A549 (cell line): Measurements from ENCODE around the gene PGF.

Source experiments
- CHD2 ChIP-seq: fragments of 150-350 bp; IDR thresholded peaks from 2 replicates; pipeline ENCODE4 v1.6.1; 2014; ENCODE audit warnings: low read length; ENCODE audit not compliant: partially characterized antibody
- KDM1A ChIP-seq: fragments of 200-600 bp; sonication (generic); IDR thresholded peaks from 2 replicates; pipeline ENCODE4 v1.6.1; 2016; ENCODE audit warnings: low read depth, mild to moderate bottlenecking
- KDM5A ChIP-seq: fragments of 200-600 bp; sonication (generic); IDR thresholded peaks from 2 replicates; pipeline ENCODE4 v1.6.1; 2016; ENCODE audit warnings: antibody characterized with exemption, mild to moderate bottlenecking
- POLR2A ChIP-seq: IDR thresholded peaks from 2 replicates; pipeline ENCODE4 v1.6.1; 2012; ENCODE audit warnings: mild to moderate bottlenecking, low read length
- POLR2AphosphoS2 ChIP-seq: conservative IDR thresholded peaks from 2 replicates; pipeline ENCODE4 v1.6.1; 2012; ENCODE audit warnings: low read length, improper control_type of control experiment, inconsistent platforms
- RFX5 ChIP-seq: fragments of 450-650 bp; IDR thresholded peaks from 2 replicates; pipeline ENCODE4 v1.7.1; 2014; ENCODE audit warnings: antibody characterized with exemption, mild to moderate bottlenecking, moderate library complexity
- TP53 ChIP-seq: fragments of 250-450 bp; sonication (Bioruptor Pico); IDR thresholded peaks from 2 replicates; pipeline ENCODE4 v1.5.0; 2021; ENCODE audit warnings: mild to moderate bottlenecking, moderate library complexity
- TF ChIP-seq, protein P1 (sequence below): fragments of 250-450 bp; sonication (Bioruptor Pico); IDR thresholded peaks from 2 replicates; pipeline ENCODE4 v1.5.0; 2021; ENCODE audit warnings: mild to moderate bottlenecking, moderate library complexity, borderline replicate concordance
- TF ChIP-seq, protein P2 (sequence below): fragments of 150-350 bp; IDR thresholded peaks from 2 replicates; pipeline ENCODE4 v1.6.1; 2014; ENCODE audit warnings: low read depth, mild to moderate bottlenecking, low read length
- TF ChIP-seq, protein P3 (sequence below): fragments of >200 bp; sonication (Bioruptor Twin); formaldehyde crosslinking; IDR thresholded peaks from 3 replicates; pipeline ENCODE4 v1.5.1; 2016
- TF ChIP-seq, protein P4 (sequence below): fragments of 450-650 bp; IDR thresholded peaks from 2 replicates; pipeline ENCODE4 v1.6.1; 2014; ENCODE audit warnings: antibody characterized with exemption
- TF ChIP-seq, protein P5 (sequence below): fragments of 200-600 bp; sonication (generic); IDR thresholded peaks from 2 replicates; pipeline ENCODE4 v1.6.1; 2016; ENCODE audit warnings: antibody characterized with exemption, mild to moderate bottlenecking, moderate library complexity

DNA sequence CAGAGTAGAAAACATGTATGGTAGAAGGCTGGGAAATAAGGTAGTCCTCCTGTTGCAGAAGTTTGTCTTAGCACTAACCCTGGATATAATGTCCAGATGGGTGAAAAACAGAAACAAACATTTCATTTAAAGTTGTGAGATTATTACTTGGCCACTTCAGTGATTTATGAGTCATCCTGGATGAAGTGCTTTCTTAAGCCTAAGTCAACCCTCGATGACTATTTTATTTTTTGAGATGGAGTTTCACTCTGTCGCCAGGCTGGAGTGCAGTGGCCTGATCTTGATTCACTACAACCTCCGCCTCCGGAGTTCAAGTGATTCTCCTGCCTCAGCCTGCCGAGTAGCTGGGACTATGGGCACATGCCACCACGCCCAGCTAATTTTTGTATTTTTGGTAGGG lies 63.5 kb downstream of the PGF start:
- TF ChIP-seq, protein P1, sequence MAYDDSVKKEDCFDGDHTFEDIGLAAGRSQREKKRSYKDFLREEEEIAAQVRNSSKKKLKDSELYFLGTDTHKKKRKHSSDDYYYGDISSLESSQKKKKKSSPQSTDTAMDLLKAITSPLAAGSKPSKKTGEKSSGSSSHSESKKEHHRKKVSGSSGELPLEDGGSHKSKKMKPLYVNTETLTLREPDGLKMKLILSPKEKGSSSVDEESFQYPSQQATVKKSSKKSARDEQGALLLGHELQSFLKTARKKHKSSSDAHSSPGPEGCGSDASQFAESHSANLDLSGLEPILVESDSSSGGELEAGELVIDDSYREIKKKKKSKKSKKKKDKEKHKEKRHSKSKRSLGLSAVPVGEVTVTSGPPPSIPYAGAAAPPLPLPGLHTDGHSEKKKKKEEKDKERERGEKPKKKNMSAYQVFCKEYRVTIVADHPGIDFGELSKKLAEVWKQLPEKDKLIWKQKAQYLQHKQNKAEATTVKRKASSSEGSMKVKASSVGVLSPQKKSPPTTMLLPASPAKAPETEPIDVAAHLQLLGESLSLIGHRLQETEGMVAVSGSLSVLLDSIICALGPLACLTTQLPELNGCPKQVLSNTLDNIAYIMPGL (CRISPR knock-in tag): no peak
- TF ChIP-seq POLR2A (no peak), CHD2 (no peak), TP53 (CRISPR knock-in tag) (no peak), POLR2AphosphoS2 (no peak), RFX5 (no peak), KDM1A (no peak), KDM5A (no peak)
- TF ChIP-seq, protein P2, sequence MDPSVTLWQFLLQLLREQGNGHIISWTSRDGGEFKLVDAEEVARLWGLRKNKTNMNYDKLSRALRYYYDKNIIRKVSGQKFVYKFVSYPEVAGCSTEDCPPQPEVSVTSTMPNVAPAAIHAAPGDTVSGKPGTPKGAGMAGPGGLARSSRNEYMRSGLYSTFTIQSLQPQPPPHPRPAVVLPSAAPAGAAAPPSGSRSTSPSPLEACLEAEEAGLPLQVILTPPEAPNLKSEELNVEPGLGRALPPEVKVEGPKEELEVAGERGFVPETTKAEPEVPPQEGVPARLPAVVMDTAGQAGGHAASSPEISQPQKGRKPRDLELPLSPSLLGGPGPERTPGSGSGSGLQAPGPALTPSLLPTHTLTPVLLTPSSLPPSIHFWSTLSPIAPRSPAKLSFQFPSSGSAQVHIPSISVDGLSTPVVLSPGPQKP: no peak
- TF ChIP-seq, protein P3, sequence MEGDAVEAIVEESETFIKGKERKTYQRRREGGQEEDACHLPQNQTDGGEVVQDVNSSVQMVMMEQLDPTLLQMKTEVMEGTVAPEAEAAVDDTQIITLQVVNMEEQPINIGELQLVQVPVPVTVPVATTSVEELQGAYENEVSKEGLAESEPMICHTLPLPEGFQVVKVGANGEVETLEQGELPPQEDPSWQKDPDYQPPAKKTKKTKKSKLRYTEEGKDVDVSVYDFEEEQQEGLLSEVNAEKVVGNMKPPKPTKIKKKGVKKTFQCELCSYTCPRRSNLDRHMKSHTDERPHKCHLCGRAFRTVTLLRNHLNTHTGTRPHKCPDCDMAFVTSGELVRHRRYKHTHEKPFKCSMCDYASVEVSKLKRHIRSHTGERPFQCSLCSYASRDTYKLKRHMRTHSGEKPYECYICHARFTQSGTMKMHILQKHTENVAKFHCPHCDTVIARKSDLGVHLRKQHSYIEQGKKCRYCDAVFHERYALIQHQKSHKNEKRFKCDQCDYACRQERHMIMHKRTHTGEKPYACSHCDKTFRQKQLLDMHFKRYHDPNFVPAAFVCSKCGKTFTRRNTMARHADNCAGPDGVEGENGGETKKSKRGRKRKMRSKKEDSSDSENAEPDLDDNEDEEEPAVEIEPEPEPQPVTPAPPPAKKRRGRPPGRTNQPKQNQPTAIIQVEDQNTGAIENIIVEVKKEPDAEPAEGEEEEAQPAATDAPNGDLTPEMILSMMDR: no peak
- TF ChIP-seq, protein P4, sequence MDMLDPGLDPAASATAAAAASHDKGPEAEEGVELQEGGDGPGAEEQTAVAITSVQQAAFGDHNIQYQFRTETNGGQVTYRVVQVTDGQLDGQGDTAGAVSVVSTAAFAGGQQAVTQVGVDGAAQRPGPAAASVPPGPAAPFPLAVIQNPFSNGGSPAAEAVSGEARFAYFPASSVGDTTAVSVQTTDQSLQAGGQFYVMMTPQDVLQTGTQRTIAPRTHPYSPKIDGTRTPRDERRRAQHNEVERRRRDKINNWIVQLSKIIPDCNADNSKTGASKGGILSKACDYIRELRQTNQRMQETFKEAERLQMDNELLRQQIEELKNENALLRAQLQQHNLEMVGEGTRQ: no peak
- TF ChIP-seq, protein P5, sequence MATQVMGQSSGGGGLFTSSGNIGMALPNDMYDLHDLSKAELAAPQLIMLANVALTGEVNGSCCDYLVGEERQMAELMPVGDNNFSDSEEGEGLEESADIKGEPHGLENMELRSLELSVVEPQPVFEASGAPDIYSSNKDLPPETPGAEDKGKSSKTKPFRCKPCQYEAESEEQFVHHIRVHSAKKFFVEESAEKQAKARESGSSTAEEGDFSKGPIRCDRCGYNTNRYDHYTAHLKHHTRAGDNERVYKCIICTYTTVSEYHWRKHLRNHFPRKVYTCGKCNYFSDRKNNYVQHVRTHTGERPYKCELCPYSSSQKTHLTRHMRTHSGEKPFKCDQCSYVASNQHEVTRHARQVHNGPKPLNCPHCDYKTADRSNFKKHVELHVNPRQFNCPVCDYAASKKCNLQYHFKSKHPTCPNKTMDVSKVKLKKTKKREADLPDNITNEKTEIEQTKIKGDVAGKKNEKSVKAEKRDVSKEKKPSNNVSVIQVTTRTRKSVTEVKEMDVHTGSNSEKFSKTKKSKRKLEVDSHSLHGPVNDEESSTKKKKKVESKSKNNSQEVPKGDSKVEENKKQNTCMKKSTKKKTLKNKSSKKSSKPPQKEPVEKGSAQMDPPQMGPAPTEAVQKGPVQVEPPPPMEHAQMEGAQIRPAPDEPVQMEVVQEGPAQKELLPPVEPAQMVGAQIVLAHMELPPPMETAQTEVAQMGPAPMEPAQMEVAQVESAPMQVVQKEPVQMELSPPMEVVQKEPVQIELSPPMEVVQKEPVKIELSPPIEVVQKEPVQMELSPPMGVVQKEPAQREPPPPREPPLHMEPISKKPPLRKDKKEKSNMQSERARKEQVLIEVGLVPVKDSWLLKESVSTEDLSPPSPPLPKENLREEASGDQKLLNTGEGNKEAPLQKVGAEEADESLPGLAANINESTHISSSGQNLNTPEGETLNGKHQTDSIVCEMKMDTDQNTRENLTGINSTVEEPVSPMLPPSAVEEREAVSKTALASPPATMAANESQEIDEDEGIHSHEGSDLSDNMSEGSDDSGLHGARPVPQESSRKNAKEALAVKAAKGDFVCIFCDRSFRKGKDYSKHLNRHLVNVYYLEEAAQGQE: no peak
